ENCODE measurements around the gene CCNL1.
"Not testable (repeated sequence)": the region's sequence is repeated elsewhere in the genome, so short reads cannot be mapped to it uniquely, and the experiment has no call there.

Gene CCNL1

DNA sequence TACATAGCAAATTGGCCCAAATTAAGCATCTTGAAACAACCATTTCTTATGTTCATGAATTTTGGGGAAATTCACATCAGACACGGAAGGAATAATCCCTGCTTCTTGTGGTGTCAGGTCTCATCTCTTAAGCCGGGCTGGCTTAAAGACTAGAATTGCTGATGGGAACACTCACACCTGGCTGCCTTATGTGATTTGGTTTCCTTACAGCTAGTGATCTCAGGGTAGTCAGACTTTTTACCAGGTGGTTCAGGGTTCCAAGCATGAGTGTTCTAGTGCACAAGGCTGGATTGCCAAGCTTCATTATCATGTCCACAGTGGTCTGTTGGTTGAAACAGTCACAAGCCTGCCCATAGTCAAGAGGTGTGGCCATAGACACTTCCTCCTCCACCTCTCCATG, 20.3 kb upstream of the CCNL1 start:
- H3K9me3 ChIP-seq (replicated peaks; ENCODE audit: insufficient read depth, low read length) = no peaks in the 10 kb centered on the region
- no peaks in the 10 kb centered on the region for H4K20me1 ChIP-seq (ENCODE audit: insufficient read depth, low read length)
- no peak overlapping the region for H2AFZ ChIP-seq (ENCODE audit: low read length)
- H3K4me3 ChIP-seq (ENCODE audit: low read length) = no peak overlapping the region
- H3K4me2 ChIP-seq (ENCODE audit: low read depth, low read length) = no peak overlapping the region
- H3F3A ChIP-seq (ENCODE audit: insufficient read depth, low read length) = peaks cover 6% of the 10 kb centered on the region
- TF ChIP-seq EZH2phosphoT487 (IDR thresholded peaks at IDR 0.05; ENCODE audit: low read length) (no peak), EZH2 (optimal IDR thresholded peaks at IDR 0.05; ENCODE audit: low read depth, low read length) (no peak)
- TF ChIP-seq, protein P1, sequence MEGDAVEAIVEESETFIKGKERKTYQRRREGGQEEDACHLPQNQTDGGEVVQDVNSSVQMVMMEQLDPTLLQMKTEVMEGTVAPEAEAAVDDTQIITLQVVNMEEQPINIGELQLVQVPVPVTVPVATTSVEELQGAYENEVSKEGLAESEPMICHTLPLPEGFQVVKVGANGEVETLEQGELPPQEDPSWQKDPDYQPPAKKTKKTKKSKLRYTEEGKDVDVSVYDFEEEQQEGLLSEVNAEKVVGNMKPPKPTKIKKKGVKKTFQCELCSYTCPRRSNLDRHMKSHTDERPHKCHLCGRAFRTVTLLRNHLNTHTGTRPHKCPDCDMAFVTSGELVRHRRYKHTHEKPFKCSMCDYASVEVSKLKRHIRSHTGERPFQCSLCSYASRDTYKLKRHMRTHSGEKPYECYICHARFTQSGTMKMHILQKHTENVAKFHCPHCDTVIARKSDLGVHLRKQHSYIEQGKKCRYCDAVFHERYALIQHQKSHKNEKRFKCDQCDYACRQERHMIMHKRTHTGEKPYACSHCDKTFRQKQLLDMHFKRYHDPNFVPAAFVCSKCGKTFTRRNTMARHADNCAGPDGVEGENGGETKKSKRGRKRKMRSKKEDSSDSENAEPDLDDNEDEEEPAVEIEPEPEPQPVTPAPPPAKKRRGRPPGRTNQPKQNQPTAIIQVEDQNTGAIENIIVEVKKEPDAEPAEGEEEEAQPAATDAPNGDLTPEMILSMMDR (IDR thresholded peaks at IDR 0.05; ENCODE audit: low read length) = no peak
- H3K4me1 ChIP-seq (ENCODE audit: low read length) = no peaks in the 10 kb centered on the region; the same call in 1 of the 2 replicates
- no peak for DNase-seq
- 0 out of 2 replicates have a peak, but pooled peaks cover 4% of the 10 kb centered on the region for H3K79me2 ChIP-seq (ENCODE audit: low read length)
- no peak overlapping the region for H3K27ac ChIP-seq (ENCODE audit: low read length)
- H3K9ac ChIP-seq (ENCODE audit: low read length) = no peak overlapping the region
- no peaks in the 10 kb centered on the region for H3K27me3 ChIP-seq (replicated peaks; ENCODE audit: insufficient read depth, low read length)
- H3K9me2 ChIP-seq (replicated peaks; ENCODE audit: insufficient read depth, low read length) = no peaks in the 10 kb centered on the region
- H3K36me3 ChIP-seq (replicated peaks; ENCODE audit: insufficient read depth, low read length) = no peaks in the 10 kb centered on the region

DNA sequence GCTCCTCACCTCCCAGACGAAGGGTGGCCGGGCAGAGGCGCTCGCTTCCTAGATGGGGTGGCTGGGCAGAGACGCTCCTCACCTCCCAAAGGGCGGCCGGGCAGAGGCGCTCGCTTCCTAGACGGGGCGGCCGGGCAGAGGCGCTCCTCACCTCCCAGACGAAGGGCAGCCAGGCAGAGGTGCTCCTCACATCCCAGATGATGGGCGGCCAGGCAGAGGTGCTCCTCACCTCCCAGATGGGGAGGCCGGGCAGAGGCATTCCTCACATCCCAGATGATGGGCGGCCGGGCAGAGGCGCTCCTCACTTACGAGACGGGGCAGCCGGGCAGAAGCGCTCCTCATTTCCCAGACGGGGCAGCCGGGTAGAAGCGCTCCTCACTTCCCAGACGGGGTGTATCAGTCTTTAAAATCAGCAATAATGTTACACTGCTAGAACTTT, 19.4 kb upstream of the CCNL1 start:
- Histone ChIP-seq H3K27me3 (replicated peaks; ENCODE audit: insufficient read depth, low read length) (no peaks in the 10 kb centered on the region), H2AFZ (ENCODE audit: low read length) (no peak overlapping the region), H3K4me3 (ENCODE audit: low read length) (no peak overlapping the region), H3K9me3 (replicated peaks; ENCODE audit: insufficient read depth, low read length) (no peaks in the 10 kb centered on the region), H3K9me2 (replicated peaks; ENCODE audit: insufficient read depth, low read length) (no peaks in the 10 kb centered on the region), H3K27ac (ENCODE audit: low read length) (no peak overlapping the region), H3F3A (ENCODE audit: insufficient read depth, low read length) (peaks cover 11% of the 10 kb centered on the region), H3K4me1 (ENCODE audit: low read length) (no peaks in the 10 kb centered on the region; the same call in 1 of the 2 replicates), H3K79me2 (ENCODE audit: low read length) (0 out of 2 replicates have a peak, but pooled peaks cover 4% of the 10 kb centered on the region), H3K9ac (ENCODE audit: low read length) (no peak overlapping the region), H4K20me1 (ENCODE audit: insufficient read depth, low read length) (no peaks in the 10 kb centered on the region), H3K4me2 (ENCODE audit: low read depth, low read length) (no peak overlapping the region), H3K36me3 (replicated peaks; ENCODE audit: insufficient read depth, low read length) (no peaks in the 10 kb centered on the region)
- DNase-seq = no peak
- TF ChIP-seq EZH2phosphoT487 (IDR thresholded peaks at IDR 0.05; ENCODE audit: low read length) (no peak), EZH2 (optimal IDR thresholded peaks at IDR 0.05; ENCODE audit: low read depth, low read length) (no peak)
- TF ChIP-seq, protein P1 (IDR thresholded peaks at IDR 0.05; ENCODE audit: low read length) = no peak

DNA sequence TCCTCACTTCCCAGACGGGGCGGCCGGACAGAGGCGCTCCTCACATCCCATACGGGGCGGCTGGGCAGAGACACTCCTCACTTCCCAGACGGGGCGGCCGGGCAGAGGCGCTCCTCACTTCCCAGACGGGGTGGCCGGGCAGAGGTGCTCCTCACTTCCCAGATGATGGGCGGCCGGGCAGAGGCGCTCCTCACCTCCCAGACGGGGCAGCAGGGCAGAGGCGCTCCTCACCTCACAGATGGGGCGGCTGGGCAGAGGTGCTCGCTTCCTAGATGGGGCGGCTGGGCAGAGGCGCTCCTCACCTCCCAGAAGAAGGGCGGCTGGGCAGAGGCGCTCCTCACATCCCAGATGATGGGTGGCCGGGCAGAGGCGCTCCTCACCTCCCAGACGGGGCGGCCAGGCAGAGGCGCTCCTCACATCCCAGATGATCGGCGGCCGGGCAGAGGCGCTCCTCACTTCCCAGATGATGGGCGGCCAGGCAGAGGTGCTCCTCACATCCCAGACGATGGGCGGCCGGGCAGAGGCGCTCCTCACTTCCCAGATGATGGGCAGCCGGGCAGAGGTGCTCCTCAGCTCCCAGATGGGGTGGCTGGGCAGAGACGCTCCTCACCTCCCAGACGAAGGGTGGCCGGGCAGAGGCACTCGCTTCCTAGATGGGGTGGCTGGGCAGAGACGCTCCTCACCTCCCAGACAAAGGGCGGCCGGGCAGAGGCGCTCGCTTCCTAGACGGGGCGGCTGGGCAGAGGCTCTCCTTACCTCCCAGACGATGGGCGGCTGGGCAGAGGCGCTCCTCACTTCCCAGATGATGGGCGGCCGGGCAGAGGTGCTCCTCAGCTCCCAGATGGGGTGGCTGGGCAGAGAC, 18.8 kb upstream of the CCNL1 start:
- not testable (repeated sequence) for H2AFZ ChIP-seq (ENCODE audit: low read length); H3K36me3 ChIP-seq (replicated peaks; ENCODE audit: insufficient read depth, low read length); H3K4me1 ChIP-seq (ENCODE audit: low read length); H3K9ac ChIP-seq (ENCODE audit: low read length); H4K20me1 ChIP-seq (ENCODE audit: insufficient read depth, low read length); H3K9me3 ChIP-seq (replicated peaks; ENCODE audit: insufficient read depth, low read length); H3K79me2 ChIP-seq (ENCODE audit: low read length); DNase-seq; H3K27me3 ChIP-seq (replicated peaks; ENCODE audit: insufficient read depth, low read length); H3K27ac ChIP-seq (ENCODE audit: low read length); H3K4me3 ChIP-seq (ENCODE audit: low read length); H3K4me2 ChIP-seq (ENCODE audit: low read depth, low read length); H3K9me2 ChIP-seq (replicated peaks; ENCODE audit: insufficient read depth, low read length)
- H3F3A ChIP-seq (ENCODE audit: insufficient read depth, low read length) = peaks cover 18% of the 10 kb centered on the region

DNA sequence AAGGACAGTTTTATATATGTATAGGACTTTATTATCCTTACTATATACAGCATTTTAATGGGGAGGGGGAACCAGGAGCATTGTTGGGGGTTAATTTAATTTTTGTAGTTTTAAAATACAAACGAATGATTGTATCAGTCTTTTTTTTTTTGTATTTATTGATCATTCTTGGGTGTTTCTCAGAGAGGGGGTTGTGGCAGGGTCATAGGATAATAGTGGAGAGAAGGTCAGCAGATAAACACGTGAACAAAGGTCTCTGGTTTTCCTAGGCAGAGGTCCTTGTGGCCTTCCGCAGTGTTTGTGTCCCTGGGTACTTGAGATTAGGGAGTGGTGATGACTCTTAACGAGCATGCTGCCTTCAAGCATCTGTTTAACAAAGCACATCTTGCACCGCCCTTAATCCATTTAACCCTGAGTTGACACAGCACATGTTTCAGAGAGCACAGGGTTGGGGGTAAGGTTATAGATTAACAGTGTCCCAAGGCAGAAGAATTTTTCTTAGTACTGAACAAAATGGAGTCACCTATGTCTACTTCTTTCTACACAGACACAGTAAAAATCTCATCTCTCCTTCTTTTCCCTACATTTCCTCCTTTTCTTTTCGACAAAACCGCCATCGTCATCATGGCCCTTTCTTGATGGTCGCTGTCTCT, 18.0 kb upstream of the CCNL1 start:
- not testable (repeated sequence) for H3K9me3 ChIP-seq (replicated peaks; ENCODE audit: insufficient read depth, low read length); DNase-seq; H3K9me2 ChIP-seq (replicated peaks; ENCODE audit: insufficient read depth, low read length); H4K20me1 ChIP-seq (ENCODE audit: insufficient read depth, low read length); H3K36me3 ChIP-seq (replicated peaks; ENCODE audit: insufficient read depth, low read length); H3K27me3 ChIP-seq (replicated peaks; ENCODE audit: insufficient read depth, low read length); H3K9ac ChIP-seq (ENCODE audit: low read length); H3K27ac ChIP-seq (ENCODE audit: low read length); H3K79me2 ChIP-seq (ENCODE audit: low read length); H3K4me2 ChIP-seq (ENCODE audit: low read depth, low read length); H3K4me1 ChIP-seq (ENCODE audit: low read length); H3K4me3 ChIP-seq (ENCODE audit: low read length); H2AFZ ChIP-seq (ENCODE audit: low read length)
- peaks cover 21% of the 10 kb centered on the region for H3F3A ChIP-seq (ENCODE audit: insufficient read depth, low read length)
